Activated CD8-positive, alpha-beta memory T cell treated with anti-CD3 and anti-CD28 coated beads, Interleukin-2, amount 10 ng/mL, durations not matched to agents 7 days and 5 days (primary cell): ENCODE results near the gene PCSK5. TPM values are rescaled to one million over a fixed set of nuclear protein-coding genes. Genes with fewer than 3 reads are reported as not detected.

Experiments
- ATAC-seq: fragments of 150-1000 bp; cut with Tn5 transposase; one replicate; pipeline ENCODE4 v1.10.0; 2021; ENCODE audit warnings: moderate library complexity
- CTCF ChIA-PET: fragments of 350-600 bp; sonication (Branson Sonifier 250); formaldehyde crosslinking; loops from one replicate; lab custom pipeline; 2021; ENCODE audit warnings: antibody characterized with exemption; lab: Charles Lee
- DNase-seq: peaks from one replicate; pipeline ENCODE4 v3.0.0-alpha.2; 2020
- H3K27ac Mint-ChIP-seq: one replicate; pipeline ENCODE4 v1.8.0; 2021; ENCODE audit warnings: mild to moderate bottlenecking, mixed read lengths
- H3K27me3 Mint-ChIP-seq: one replicate; pipeline ENCODE4 v1.8.0; 2021; ENCODE audit warnings: mixed read lengths
- H3K36me3 Mint-ChIP-seq: one replicate; pipeline ENCODE4 v1.8.0; 2021; ENCODE audit warnings: mild to moderate bottlenecking, mixed read lengths
- H3K4me1 Mint-ChIP-seq: one replicate; pipeline ENCODE4 v1.8.0; 2021; ENCODE audit warnings: mixed read lengths
- H3K4me3 Mint-ChIP-seq: one replicate; pipeline ENCODE4 v1.8.0; 2021; ENCODE audit warnings: mild to moderate bottlenecking, moderate library complexity, mixed read lengths
- H3K9me3 Mint-ChIP-seq: one replicate; pipeline ENCODE4 v1.8.0; 2022; ENCODE audit warnings: low read depth, mixed read lengths
- total RNA-seq, 2 experiments: library from RNA; stranded (reverse); gene quantifications; one replicate each; pipeline ENCODE4 v1.2.3, GENCODE V29; 2021

PCSK5 gene
- total RNA-seq, 2 experiments from 2014 or later = 1.1 to 2.0 TPM

GRCh38 chr9:75965231-75965630, 74.8 kb downstream of the PCSK5 start:
- Mint-ChIP-seq H3K36me3 (no peaks in the 10 kb centered on the region), H3K27me3 (no peaks in the 10 kb centered on the region), H3K9me3 (peaks cover 4% of the 10 kb centered on the region), H3K4me3 (no peak overlapping the region), H3K4me1 (no peaks in the 10 kb centered on the region), H3K27ac (no peak overlapping the region)
- no peak for DNase-seq
- CTCF ChIA-PET = no interaction called here
- no peak for ATAC-seq

GRCh38 chr9:75967556-75967955, 77.1 kb downstream of the PCSK5 start:
- Mint-ChIP-seq H3K27ac (no peak overlapping the region), H3K4me1 (no peaks in the 10 kb centered on the region), H3K27me3 (no peaks in the 10 kb centered on the region), H3K36me3 (no peaks in the 10 kb centered on the region), H3K9me3 (peaks cover 4% of the 10 kb centered on the region), H3K4me3 (no peak overlapping the region)
- CTCF ChIA-PET = interaction anchor here (2.2 kb wide), 1 partner anchor 12 kb away, joined by 4 read pairs; no protein-coding TSS in a partner anchor
- no peak for DNase-seq
- no peak for ATAC-seq

- no peak overlapping the region for H3K4me3 Mint-ChIP-seq
- CTCF ChIA-PET = no interaction called here
- H3K27me3 Mint-ChIP-seq = no peaks in the 10 kb centered on the region
- no peaks in the 10 kb centered on the region for H3K9me3 Mint-ChIP-seq
- ATAC-seq = no peak
- H3K4me1 Mint-ChIP-seq = no peaks in the 10 kb centered on the region
- no peak for DNase-seq
- H3K27ac Mint-ChIP-seq = no peak overlapping the region
- H3K36me3 Mint-ChIP-seq = no peaks in the 10 kb centered on the region
Observed at GRCh38 chr9:75974016-75974766, 83.7 kb downstream of the PCSK5 start.

GRCh38 chr9:75975071-75975470, 84.6 kb downstream of the PCSK5 start:
- no peak overlapping the region for H3K27ac Mint-ChIP-seq
- H3K4me1 Mint-ChIP-seq = no peaks in the 10 kb centered on the region
- DNase-seq (no peak), ATAC-seq (no peak)
- H3K9me3 Mint-ChIP-seq = no peaks in the 10 kb centered on the region
- H3K36me3 Mint-ChIP-seq = no peaks in the 10 kb centered on the region
- H3K4me3 Mint-ChIP-seq = no peak overlapping the region
- CTCF ChIA-PET = no interaction called here
- no peaks in the 10 kb centered on the region for H3K27me3 Mint-ChIP-seq

GRCh38 chr9:75976549-75976948, 86.1 kb downstream of the PCSK5 start:
- no peak for ATAC-seq
- Mint-ChIP-seq H3K27me3 (no peaks in the 10 kb centered on the region), H3K27ac (no peak overlapping the region), H3K36me3 (no peaks in the 10 kb centered on the region), H3K9me3 (no peaks in the 10 kb centered on the region), H3K4me1 (no peaks in the 10 kb centered on the region), H3K4me3 (no peak overlapping the region)
- CTCF ChIA-PET = no interaction called here
- DNase-seq = no peak

GRCh38 chr9:75979362-75979761, 88.9 kb downstream of the PCSK5 start:
- no peaks in the 10 kb centered on the region for H3K36me3 Mint-ChIP-seq
- H3K27me3 Mint-ChIP-seq = no peaks in the 10 kb centered on the region
- ATAC-seq = no peak
- H3K27ac Mint-ChIP-seq = no peak overlapping the region
- H3K9me3 Mint-ChIP-seq = no peaks in the 10 kb centered on the region
- CTCF ChIA-PET = interaction anchor here (2.0 kb wide), 1 partner anchor 11 kb away, joined by 4 read pairs; no protein-coding TSS in a partner anchor
- no peak for DNase-seq
- H3K4me1 Mint-ChIP-seq = no peaks in the 10 kb centered on the region
- H3K4me3 Mint-ChIP-seq = no peak overlapping the region

- ATAC-seq = no peak
- H3K9me3 Mint-ChIP-seq = no peaks in the 10 kb centered on the region
- H3K4me1 Mint-ChIP-seq = no peaks in the 10 kb centered on the region
- no peaks in the 10 kb centered on the region for H3K27me3 Mint-ChIP-seq
- no peak for DNase-seq
- H3K4me3 Mint-ChIP-seq = no peak overlapping the region
- CTCF ChIA-PET = no interaction called here
- H3K27ac Mint-ChIP-seq = no peak overlapping the region
- no peaks in the 10 kb centered on the region for H3K36me3 Mint-ChIP-seq
Observed at GRCh38 chr9:75983319-75984045, 93.0 kb downstream of the PCSK5 start.

GRCh38 chr9:75985515-75985914, 95.0 kb downstream of the PCSK5 start:
- ATAC-seq (no peak), DNase-seq (no peak)
- Mint-ChIP-seq H3K9me3 (no peaks in the 10 kb centered on the region), H3K27ac (no peak overlapping the region), H3K4me1 (no peaks in the 10 kb centered on the region), H3K4me3 (no peak overlapping the region), H3K27me3 (no peaks in the 10 kb centered on the region), H3K36me3 (no peaks in the 10 kb centered on the region)
- CTCF ChIA-PET = no interaction called here

- CTCF ChIA-PET = no interaction called here
Observed at GRCh38 chr9:75988663-75989062, 98.2 kb downstream of the PCSK5 start.

GRCh38 chr9:75990156-75990555, 99.7 kb downstream of the PCSK5 start:
- H3K27ac Mint-ChIP-seq = no peak overlapping the region
- no peaks in the 10 kb centered on the region for H3K9me3 Mint-ChIP-seq
- ATAC-seq (no peak), DNase-seq (no peak)
- peaks cover 2% of the 10 kb centered on the region for H3K36me3 Mint-ChIP-seq
- H3K27me3 Mint-ChIP-seq = no peaks in the 10 kb centered on the region
- peaks cover 2% of the 10 kb centered on the region for H3K4me1 Mint-ChIP-seq
- CTCF ChIA-PET = no interaction called here
- H3K4me3 Mint-ChIP-seq = no peak overlapping the region

More at GRCh38 chr9:75988663-75989062, 98.2 kb downstream of the PCSK5 start:
- no peaks in the 10 kb centered on the region for H3K36me3 Mint-ChIP-seq
- H3K4me3 Mint-ChIP-seq = no peak overlapping the region
- no peak overlapping the region for H3K27ac Mint-ChIP-seq
- no peaks in the 10 kb centered on the region for H3K27me3 Mint-ChIP-seq
- H3K9me3 Mint-ChIP-seq = no peaks in the 10 kb centered on the region
- DNase-seq = no peak
- no peak for ATAC-seq
- peaks cover 2% of the 10 kb centered on the region for H3K4me1 Mint-ChIP-seq

GRCh38 chr9:75990576-75991304, 100.3 kb downstream of the PCSK5 start:
- Mint-ChIP-seq H3K4me3 (no peak overlapping the region), H3K4me1 (peaks cover 2% of the 10 kb centered on the region), H3K9me3 (no peaks in the 10 kb centered on the region), H3K36me3 (peaks cover 2% of the 10 kb centered on the region), H3K27ac (no peak overlapping the region), H3K27me3 (no peaks in the 10 kb centered on the region)
- CTCF ChIA-PET = no interaction called here
- ATAC-seq (no peak), DNase-seq (no peak)

- CTCF ChIA-PET = interaction anchor here (1.1 kb wide), 1 partner anchor 310 kb away, joined by 3 read pairs; no protein-coding TSS in a partner anchor
- no peak for DNase-seq
- H3K4me1 Mint-ChIP-seq = peaks cover 2% of the 10 kb centered on the region
- H3K27ac Mint-ChIP-seq = no peak overlapping the region
- H3K36me3 Mint-ChIP-seq = peaks cover 2% of the 10 kb centered on the region
- H3K27me3 Mint-ChIP-seq = no peaks in the 10 kb centered on the region
- H3K9me3 Mint-ChIP-seq = no peaks in the 10 kb centered on the region
- H3K4me3 Mint-ChIP-seq = no peak overlapping the region
- ATAC-seq = no peak
Observed at GRCh38 chr9:75992482-75993206, 102.2 kb downstream of the PCSK5 start.

GRCh38 chr9:75993434-75993833, 103.0 kb downstream of the PCSK5 start:
- Mint-ChIP-seq H3K4me1 (peaks cover 2% of the 10 kb centered on the region), H3K27ac (no peak overlapping the region), H3K4me3 (no peak overlapping the region), H3K36me3 (peaks cover 2% of the 10 kb centered on the region), H3K9me3 (no peaks in the 10 kb centered on the region), H3K27me3 (no peaks in the 10 kb centered on the region)
- no peak for ATAC-seq
- CTCF ChIA-PET = interaction anchor here (1.1 kb wide), 1 partner anchor 309 kb away, joined by 3 read pairs; no protein-coding TSS in a partner anchor
- no peak for DNase-seq
